WERI-Rb-1 (cell line): ENCODE data around the gene LRRC41.

ENCODE experiments used
- DNase-seq: peaks from one replicate; pipeline ENCODE4 v3.0.0-alpha.2; 2020
- H3K27ac ChIP-seq: fragments of 250-450 bp; sonication (Bioruptor Pico); 2 replicates; pipeline ENCODE4 v1.5.1; 2020; ENCODE audit warnings: mild to moderate bottlenecking, moderate library complexity
- H3K27me3 ChIP-seq: fragments of 250-450 bp; sonication (Bioruptor Pico); 2 replicates; pipeline ENCODE4 v1.5.1; 2021; ENCODE audit warnings: mild to moderate bottlenecking, low read depth, moderate library complexity; ENCODE audit not compliant: insufficient read depth, severe bottlenecking
- H3K36me3 ChIP-seq: fragments of 250-450 bp; sonication (Bioruptor Pico); 2 replicates; pipeline ENCODE4 v1.5.1; 2020; ENCODE audit warnings: mild to moderate bottlenecking, moderate library complexity
- H3K4me3 ChIP-seq: 2 replicates; pipeline ENCODE4 v1.5.1; 2011; ENCODE audit warnings: low read depth, mild to moderate bottlenecking, control low read depth, low read length
- H3K9me3 ChIP-seq: fragments of 250-450 bp; sonication (Bioruptor Pico); 2 replicates; pipeline ENCODE4 v1.5.1; 2021; ENCODE audit warnings: mild to moderate bottlenecking, moderate library complexity; ENCODE audit not compliant: severe bottlenecking
- TF ChIP-seq, protein P1 (sequence below): IDR thresholded peaks from 2 replicates; pipeline ENCODE4 v1.5.1; 2011; ENCODE audit warnings: low read depth, mild to moderate bottlenecking, control low read depth, inconsistent platforms, low read length

Gene LRRC41

DNA sequence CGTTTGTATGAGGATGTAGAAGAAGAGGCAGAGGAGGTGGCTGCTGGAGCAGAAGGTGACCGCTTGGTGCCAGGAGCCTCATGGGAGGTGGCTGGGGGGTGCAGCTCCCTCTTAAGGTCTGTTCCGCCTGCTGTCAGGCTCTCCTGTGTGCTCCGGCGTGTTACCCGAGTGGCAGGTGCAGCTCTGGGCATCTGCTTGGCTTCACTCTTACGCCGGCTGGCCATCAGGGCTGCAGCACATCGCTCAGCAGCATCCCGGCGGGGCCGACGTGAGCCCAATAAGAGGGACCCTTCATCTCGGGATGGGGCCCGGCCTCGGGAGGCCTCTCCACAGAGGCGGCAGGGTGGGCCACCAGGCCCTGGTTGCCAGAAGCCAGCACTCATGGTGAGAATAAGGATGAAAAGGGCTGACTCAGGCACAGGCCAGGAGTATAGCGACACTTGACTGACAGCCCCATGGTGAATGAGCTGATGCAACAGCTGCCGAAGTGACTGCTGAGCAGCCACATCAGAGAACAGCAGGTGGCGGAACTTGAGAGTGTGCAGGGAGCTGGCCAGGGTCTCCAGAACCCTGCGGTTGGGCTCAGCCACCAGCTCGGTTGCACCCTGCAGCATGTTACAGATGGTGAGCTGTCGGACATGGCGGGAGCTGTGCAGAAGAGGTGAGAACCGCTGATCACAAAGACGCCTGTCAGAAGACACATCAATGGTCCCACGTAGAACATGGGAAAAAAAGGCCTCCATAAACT is 17.5 kb downstream of the LRRC41 start:
- H3K4me3 ChIP-seq, result no peak overlapping the region
- H3K36me3 ChIP-seq, result peaks cover 68% of the 10 kb centered on the region
- TF ChIP-seq, protein P1, sequence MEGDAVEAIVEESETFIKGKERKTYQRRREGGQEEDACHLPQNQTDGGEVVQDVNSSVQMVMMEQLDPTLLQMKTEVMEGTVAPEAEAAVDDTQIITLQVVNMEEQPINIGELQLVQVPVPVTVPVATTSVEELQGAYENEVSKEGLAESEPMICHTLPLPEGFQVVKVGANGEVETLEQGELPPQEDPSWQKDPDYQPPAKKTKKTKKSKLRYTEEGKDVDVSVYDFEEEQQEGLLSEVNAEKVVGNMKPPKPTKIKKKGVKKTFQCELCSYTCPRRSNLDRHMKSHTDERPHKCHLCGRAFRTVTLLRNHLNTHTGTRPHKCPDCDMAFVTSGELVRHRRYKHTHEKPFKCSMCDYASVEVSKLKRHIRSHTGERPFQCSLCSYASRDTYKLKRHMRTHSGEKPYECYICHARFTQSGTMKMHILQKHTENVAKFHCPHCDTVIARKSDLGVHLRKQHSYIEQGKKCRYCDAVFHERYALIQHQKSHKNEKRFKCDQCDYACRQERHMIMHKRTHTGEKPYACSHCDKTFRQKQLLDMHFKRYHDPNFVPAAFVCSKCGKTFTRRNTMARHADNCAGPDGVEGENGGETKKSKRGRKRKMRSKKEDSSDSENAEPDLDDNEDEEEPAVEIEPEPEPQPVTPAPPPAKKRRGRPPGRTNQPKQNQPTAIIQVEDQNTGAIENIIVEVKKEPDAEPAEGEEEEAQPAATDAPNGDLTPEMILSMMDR, result no peak
- H3K27me3 ChIP-seq, result no peaks in the 10 kb centered on the region
- H3K9me3 ChIP-seq, result no peaks in the 10 kb centered on the region
- H3K27ac ChIP-seq, result peak overlapping the region; percentile 19; the same call in 1 of the 2 replicates
- peak; percentile 35 for DNase-seq

DNA sequence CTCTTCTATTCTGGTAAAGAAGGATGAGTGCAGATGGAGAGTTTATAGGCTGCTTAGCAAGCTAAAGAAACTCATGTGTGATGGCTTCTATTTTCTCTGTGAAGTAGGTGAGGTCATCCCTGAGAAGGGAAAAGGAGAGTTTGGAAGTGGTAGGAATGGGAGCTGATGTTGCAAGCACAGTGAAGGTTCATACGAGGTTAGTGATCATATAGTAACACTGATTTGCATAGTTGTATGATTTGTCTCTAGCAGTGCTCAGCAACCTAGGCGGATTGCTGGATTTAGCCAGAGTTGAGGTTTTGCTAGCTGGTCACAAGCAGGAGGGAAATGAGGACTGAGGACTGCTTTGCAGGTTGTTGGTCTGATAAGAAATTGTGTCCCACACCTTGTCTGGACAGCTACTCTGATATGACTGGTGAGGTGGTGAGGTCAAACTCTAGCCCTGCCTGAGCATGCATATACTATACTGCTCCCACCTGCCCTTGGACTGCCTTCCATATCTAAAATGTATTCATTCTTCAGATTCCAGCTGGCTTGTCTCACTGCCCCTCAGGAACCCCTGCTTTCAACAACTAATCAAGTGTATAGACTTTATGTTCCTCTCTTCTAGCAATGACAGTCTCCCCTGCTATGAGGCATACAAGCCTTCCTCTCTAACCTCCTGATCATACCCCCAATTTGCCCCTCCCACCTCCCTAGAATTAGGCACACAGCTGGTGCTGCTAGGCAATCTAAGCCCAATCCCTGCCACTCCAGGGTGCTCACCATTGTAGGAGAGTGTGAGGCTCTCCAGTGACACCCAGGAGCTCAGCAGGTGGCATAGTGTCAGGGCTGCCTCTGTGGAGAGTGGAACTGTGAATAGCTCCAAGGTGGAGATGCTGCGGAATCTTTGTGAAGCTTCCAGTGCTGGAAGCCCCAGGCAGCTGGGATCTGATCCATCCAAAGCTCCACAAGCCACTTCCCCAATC is 18.5 kb downstream of the LRRC41 start:
- TF ChIP-seq, protein P1, result no peak
- no peaks in the 10 kb centered on the region for H3K9me3 ChIP-seq
- no peaks in the 10 kb centered on the region for H3K27me3 ChIP-seq
- H3K4me3 ChIP-seq, result no peak overlapping the region
- peaks cover 75% of the 10 kb centered on the region for H3K36me3 ChIP-seq
- DNase-seq, result no peak
- peak overlapping the region; percentile 19; the same call in 1 of the 2 replicates for H3K27ac ChIP-seq

DNA sequence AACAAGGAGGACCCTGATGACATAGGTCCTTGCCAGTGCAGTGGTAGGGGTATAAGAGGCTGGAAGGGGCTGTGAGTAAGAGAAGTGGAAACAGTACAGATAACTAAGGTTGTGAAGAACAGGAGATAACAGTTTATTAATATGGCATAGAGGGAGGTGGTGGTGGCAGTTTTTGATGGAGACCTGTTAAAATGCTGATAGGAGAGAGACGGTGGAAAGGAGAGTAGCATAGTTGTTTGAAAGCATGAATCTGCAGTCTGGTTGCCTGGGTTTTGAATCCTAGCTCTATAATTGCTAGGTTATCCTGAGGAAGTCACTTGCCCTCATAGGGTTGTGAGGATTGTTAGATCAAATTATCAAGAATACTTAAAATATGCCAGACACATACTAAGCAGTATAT is 19.4 kb downstream of the LRRC41 start:
- TF ChIP-seq, protein P1, result no peak
- no peak overlapping the region for H3K4me3 ChIP-seq
- H3K27ac ChIP-seq, result no peak overlapping the region
- H3K27me3 ChIP-seq, result no peaks in the 10 kb centered on the region
- peaks cover 80% of the 10 kb centered on the region for H3K36me3 ChIP-seq
- no peak for DNase-seq
- H3K9me3 ChIP-seq, result no peaks in the 10 kb centered on the region

- H3K27me3 ChIP-seq, result no peaks in the 10 kb centered on the region
- no peak for DNase-seq
- H3K36me3 ChIP-seq, result peaks cover 94% of the 10 kb centered on the region
- no peak overlapping the region for H3K27ac ChIP-seq
- TF ChIP-seq, protein P1, result no peak
- H3K9me3 ChIP-seq, result no peaks in the 10 kb centered on the region
- H3K4me3 ChIP-seq, result no peak overlapping the region
Measured at GRCh38 chr1:46281021-46281420, 22.4 kb downstream of the LRRC41 start.

GRCh38 chr1:46280092-46280491 is 23.3 kb downstream of the LRRC41 start:
- DNase-seq, result no peak
- Histone ChIP-seq H3K4me3 (no peak overlapping the region), H3K27ac (no peak overlapping the region), H3K27me3 (no peaks in the 10 kb centered on the region), H3K9me3 (no peaks in the 10 kb centered on the region), H3K36me3 (peaks cover 94% of the 10 kb centered on the region)
- TF ChIP-seq, protein P1, result no peak
